Measurements from ENCODE around the gene LMO7. TPM values are rescaled to one million over a fixed set of nuclear protein-coding genes. Genes with fewer than 3 reads are reported as not detected.
"Not testable (repeated sequence)": the region's sequence is repeated elsewhere in the genome, so short reads cannot be mapped to it uniquely, and the experiment has no call there.

Gene LMO7
- total RNA-seq, 1 donor from 2014 or later: 446 TPM

- H3K27ac ChIP-seq (replicated peaks): peak overlapping the region; percentile 88
- intact Hi-C loops (cut with micrococcal nuclease): no loop called here
- H3K4me3 ChIP-seq: peak overlapping the region; percentile 44
- no peak for DNase-seq
- no peaks in the 10 kb centered on the region for H3K36me3 ChIP-seq
- H3K27me3 ChIP-seq (ENCODE audit: low read depth): no peaks in the 10 kb centered on the region
- H3K9me3 ChIP-seq (replicated peaks): no peaks in the 10 kb centered on the region
- no peak for TF ChIP-seq CTCF (IDR thresholded peaks at IDR 0.05; ENCODE audit: borderline replicate concordance)
- peaks cover 81% of the 10 kb centered on the region for H3K4me1 ChIP-seq
Observed at GRCh38 chr13:75788481-75788981, 152.4 kb downstream of the LMO7 start.

- Histone ChIP-seq H3K4me3 (peak overlapping the region; percentile 44), H3K36me3 (no peaks in the 10 kb centered on the region), H3K27ac (replicated peaks) (peak overlapping the region; percentile 88), H3K4me1 (peaks cover 78% of the 10 kb centered on the region), H3K27me3 (ENCODE audit: low read depth) (no peaks in the 10 kb centered on the region), H3K9me3 (replicated peaks) (no peaks in the 10 kb centered on the region)
- no peak for DNase-seq
- intact Hi-C loops (cut with micrococcal nuclease): no loop called here
- TF ChIP-seq CTCF (IDR thresholded peaks at IDR 0.05; ENCODE audit: borderline replicate concordance): no peak
Observed at GRCh38 chr13:75789451-75790197, 153.5 kb downstream of the LMO7 start.

GRCh38 chr13:75790198-75790970, 154.3 kb downstream of the LMO7 start:
- H3K27me3 ChIP-seq (ENCODE audit: low read depth): no peaks in the 10 kb centered on the region
- TF ChIP-seq CTCF (IDR thresholded peaks at IDR 0.05; ENCODE audit: borderline replicate concordance): no peak
- H3K4me1 ChIP-seq: peaks cover 73% of the 10 kb centered on the region
- H3K36me3 ChIP-seq: no peaks in the 10 kb centered on the region
- peak overlapping the region; percentile 44 for H3K4me3 ChIP-seq
- H3K9me3 ChIP-seq (replicated peaks): no peaks in the 10 kb centered on the region
- DNase-seq: no peak
- peak overlapping the region; percentile 88 for H3K27ac ChIP-seq (replicated peaks)
- intact Hi-C loops (cut with micrococcal nuclease): no loop called here

- no peaks in the 10 kb centered on the region for H3K9me3 ChIP-seq (replicated peaks)
- intact Hi-C loops (cut with micrococcal nuclease): no loop called here
- H3K4me3 ChIP-seq: peak overlapping the region; percentile 4
- peaks cover 64% of the 10 kb centered on the region for H3K4me1 ChIP-seq
- H3K36me3 ChIP-seq: peaks cover 16% of the 10 kb centered on the region
- H3K27me3 ChIP-seq (ENCODE audit: low read depth): no peaks in the 10 kb centered on the region
- peak overlapping the region; percentile 88 for H3K27ac ChIP-seq (replicated peaks)
- no peak for DNase-seq
- no peak for TF ChIP-seq CTCF (IDR thresholded peaks at IDR 0.05; ENCODE audit: borderline replicate concordance)
Observed at GRCh38 chr13:75792526-75793187, 156.5 kb downstream of the LMO7 start.

GRCh38 chr13:75793188-75793567, 157.0 kb downstream of the LMO7 start:
- intact Hi-C loops (cut with micrococcal nuclease); H3K4me3 ChIP-seq; DNase-seq; H3K27me3 ChIP-seq (ENCODE audit: low read depth); H3K9me3 ChIP-seq (replicated peaks): not testable (repeated sequence)
- peaks cover 64% of the 10 kb centered on the region for H3K4me1 ChIP-seq
- H3K36me3 ChIP-seq: peaks cover 16% of the 10 kb centered on the region
- H3K27ac ChIP-seq (replicated peaks): peak overlapping the region; percentile 88

Measured in left ventricle myocardium inferior (tissue), 1 donor.